GM12878 (cell line): ENCODE data around the gene RGL1. TPM values are rescaled to one million over a fixed set of nuclear protein-coding genes. Genes with fewer than 3 reads are reported as not detected.

Experiments
- ATAC-seq: fragments of 200-7000 bp; cut with Tn5 transposase; 3 replicates; pipeline ENCODE4 v1.9.1; 2020; ENCODE audit warnings: mild to moderate bottlenecking, moderate library complexity
- BruUV-seq: library from RNA; stranded (reverse); fragments of 400-500 nt; replicated peaks from 2 replicates; lab custom pipeline; 2021; lab: Mats Ljungman, UMichigan
- CTCF ChIA-PET: fragments of 300-600 bp; sonication (Branson Sonifier 250); formaldehyde crosslinking; extraction: SDS; loops from one replicate; lab custom pipeline; 2021; ENCODE audit warnings: inconsistent platforms; lab: Yijun Ruan, JAX
- POLR2A ChIA-PET: fragments of 350-600 bp; formaldehyde crosslinking; extraction: SDS; loops from one replicate; lab custom pipeline; 2021; ENCODE audit warnings: inconsistent platforms; lab: Charles Lee
- RAD21 ChIA-PET: fragments of 300-600 bp; sonication (Branson Sonifier 250); formaldehyde crosslinking; loops from one replicate; lab custom pipeline; 2023; ENCODE audit warnings: antibody characterized with exemption; ENCODE audit not compliant: unreplicated experiment; lab: Charles Lee
- SMC1A ChIA-PET: fragments of 300-600 bp; sonication (Branson Sonifier 250); formaldehyde crosslinking; loops from one replicate; lab custom pipeline; 2023; ENCODE audit not compliant: unreplicated experiment, uncharacterized antibody; lab: Charles Lee
- DNase-seq: peaks from one replicate; pipeline ENCODE4 v3.0.0-alpha.2; 2011; ENCODE audit warnings: low read depth, low spot score
- FAIRE-seq: peaks from 3 replicates; lab custom pipeline; 2011; peaks lifted over from hg19 to GRCh38; lab: Jason Lieb, UNC
- H2AFZ ChIP-seq: 2 replicates; pipeline ENCODE4 v1.6.0; 2011; ENCODE audit warnings: low read depth, low read length, control low read depth; ENCODE audit not compliant: control insufficient read depth
- H3K27ac ChIP-seq: 2 replicates; pipeline ENCODE4 v1.5.1; 2011; ENCODE audit warnings: control low read depth; ENCODE audit not compliant: control insufficient read depth, insufficient read depth
- H3K27me3 ChIP-seq, 2 experiments: replicated peaks in 1 of 2; 2 replicates each; pipeline versions ENCODE4 v1.6.0 to v1.6.1; 2011; ENCODE audit warnings: low read length in 1 of 2; ENCODE audit not compliant: control insufficient read depth in 2 of 2, insufficient read depth in 2 of 2
- H3K36me3 ChIP-seq, 2 experiments: 2 replicates each; pipeline ENCODE4 v1.5.1; 2011; ENCODE audit warnings: low read length in 1 of 2; ENCODE audit not compliant: control insufficient read depth in 2 of 2, insufficient read depth in 2 of 2
- H3K4me1 ChIP-seq: 2 replicates; pipeline ENCODE4 v1.6.1; 2011; ENCODE audit warnings: mild to moderate bottlenecking, low read length, moderate library complexity, mixed read lengths; ENCODE audit not compliant: control insufficient read depth, insufficient read depth
- H3K4me2 ChIP-seq: 2 replicates; pipeline ENCODE4 v1.6.0; 2011; ENCODE audit warnings: control low read depth; ENCODE audit not compliant: control insufficient read depth, insufficient read depth
- H3K4me3 ChIP-seq: fragments of 200-600 bp; sonication (generic); 2 replicates; pipeline ENCODE4 v1.5.1; 2016
- H3K79me2 ChIP-seq: 2 replicates; pipeline ENCODE4 v1.6.0; 2011; ENCODE audit warnings: low read length; ENCODE audit not compliant: control insufficient read depth, insufficient read depth
- H3K9ac ChIP-seq: 2 replicates; pipeline ENCODE4 v1.8.0; 2011; ENCODE audit warnings: low read length, control low read depth, mixed read lengths; ENCODE audit not compliant: control insufficient read depth, insufficient read depth
- H3K9me3 ChIP-seq: replicated peaks from 3 replicates; pipeline ENCODE4 v1.5.1; 2011; ENCODE audit warnings: mild to moderate bottlenecking, low read length; ENCODE audit not compliant: control insufficient read depth, insufficient read depth
- H4K20me1 ChIP-seq: 2 replicates; pipeline ENCODE4 v1.6.0; 2011; ENCODE audit not compliant: control insufficient read depth, insufficient read depth
- BCL3 ChIP-seq: IDR thresholded peaks from 2 replicates; pipeline ENCODE4 v1.6.1; 2011; ENCODE audit warnings: borderline replicate concordance, low read depth, mild to moderate bottlenecking, moderate library complexity, low read length; ENCODE audit not compliant: insufficient read depth, poor library complexity, severe bottlenecking
- NFIC ChIP-seq: IDR thresholded peaks from 2 replicates; pipeline ENCODE4 v1.6.1; 2012; ENCODE audit warnings: low read depth, mild to moderate bottlenecking, inconsistent platforms, low read length, moderate library complexity
- RAD21 ChIP-seq: IDR thresholded peaks from 2 replicates; pipeline ENCODE4 v1.6.1; 2011; ENCODE audit warnings: mild to moderate bottlenecking, low read depth, low read length, moderate library complexity; ENCODE audit not compliant: insufficient read depth
- RELA ChIP-seq: fragments of 450-650 bp; IDR thresholded peaks from 2 replicates; pipeline ENCODE4 v1.8.0; 2014; ENCODE audit warnings: borderline replicate concordance; ENCODE audit not compliant: partially characterized antibody
- SPI1 ChIP-seq: IDR thresholded peaks from 2 replicates; pipeline ENCODE4 v1.6.1; 2011; ENCODE audit warnings: low read depth, mild to moderate bottlenecking, low read length, moderate library complexity, borderline replicate concordance; ENCODE audit not compliant: insufficient read depth
- SREBF1 ChIP-seq: IDR thresholded peaks from 2 replicates; pipeline ENCODE4 v1.6.1; 2012; ENCODE audit warnings: mild to moderate bottlenecking, low read length
- USF2 ChIP-seq: IDR thresholded peaks from 2 replicates; pipeline ENCODE4 v1.6.1; 2011; ENCODE audit warnings: low read depth, low read length, improper control_type of control experiment, borderline replicate concordance
- ZBTB33 ChIP-seq: fragments of 450-650 bp; IDR thresholded peaks from 2 replicates; pipeline ENCODE4 v1.6.1; 2017; ENCODE audit warnings: mild to moderate bottlenecking
- WGBS: methylation state at CpG from one replicate; pipeline ENCODE4 v1.1.6; 2016; ENCODE audit warnings: low lambda C conversion rate; ENCODE audit not compliant: insufficient replicate concordance, insufficient coverage; ENCODE audit errors: missing lambda C conversion rate; 5-methylcytosine and 5-hydroxymethylcytosine counted together
- in situ Hi-C: fragments of 300-500 bp; cut with MboI; formaldehyde crosslinking; loops from 9 replicates; pipeline ENCODE4 v1.14.3; 2018; ENCODE audit warnings: mixed read lengths
- intact Hi-C: fragments of 100-400 bp; cut with micrococcal nuclease; formaldehyde crosslinking; loops from one replicate; pipeline ENCODE4 v1.14.2; 2022; ENCODE audit not compliant: unreplicated experiment
- polyA plus RNA-seq, 11 experiments: library from polyadenylated mRNA; depleted of rRNA in 4 of 11; unstranded in 6 of 11; stranded (reverse) in 5 of 11; fragments of >200 nt; fragmentation: Nextera tagmentation in 4 of 11; fragmentation: Illumina TruSeq in 1 of 11; extraction: Ambion mirVana in 4 of 11; extraction: Trizol in 1 of 11; gene quantifications; 1 replicate in 1 of 11; 2 replicates in 10 of 11; pipeline versions ENCODE4 v1.2.1 to v1.2.3, GENCODE V29; 2011 to 2016; ENCODE audit warnings: inconsistent platforms in 2 of 11, missing spikeins in 2 of 11, low read depth in 1 of 11
- total RNA-seq, 4 experiments: library from RNA; depleted of rRNA in 3 of 4; stranded (reverse); fragments of >200 nt in 3 of 4; fragmentation: Illumina TruSeq in 1 of 4; extraction: Trizol in 1 of 4; gene quantifications; 2 replicates each; pipeline versions ENCODE4 v1.2.1 to v1.2.3, GENCODE V29; 2013 to 2021
- TF ChIP-seq, protein P1 (sequence below): fragments of 450-650 bp; IDR thresholded peaks from 2 replicates; pipeline ENCODE4 v1.6.1; 2016; ENCODE audit warnings: mild to moderate bottlenecking
- TF ChIP-seq, protein P2 (sequence below): IDR thresholded peaks from 2 replicates; pipeline ENCODE4 v1.6.1; 2011; ENCODE audit warnings: borderline replicate concordance, low read depth, mild to moderate bottlenecking, moderate library complexity, mixed read lengths, low read length; ENCODE audit not compliant: insufficient read depth; ENCODE audit errors: extremely low read length

Gene RGL1
- total and polyA plus RNA-seq, 10 of the 15 experiments (the other 5 are each of a cell fraction or from before 2014, with no cell fraction given), result 8.1 to 25.0 (median 19.0) TPM

GRCh38 chr1:183936791-183937190 lies 131.9 kb downstream of the RGL1 start:
- Histone ChIP-seq H3K4me1 (no peaks in the 10 kb centered on the region), H2AFZ (no peak overlapping the region), H3K4me2 (no peak overlapping the region), H3K4me3 (no peak overlapping the region), H3K27ac (no peak overlapping the region), H3K79me2 (no peaks in the 10 kb centered on the region), H4K20me1 (no peaks in the 10 kb centered on the region), H3K27me3 (no peaks in the 10 kb centered on the region), H3K9me3 (no peaks in the 10 kb centered on the region), H3K9ac (no peak overlapping the region), H3K36me3 (no peaks in the 10 kb centered on the region)
- POLR2A ChIA-PET, result interaction anchor here (1.7 kb wide), 1 partner anchor 19 kb away, joined by 4 read pairs; no protein-coding TSS in a partner anchor
- CTCF ChIA-PET, result interaction anchor here (1.3 kb wide), 1 partner anchor 21 kb away, joined by 5 read pairs; no protein-coding TSS in a partner anchor
- intact Hi-C loops, result no loop called here
- FAIRE-seq, result no peak
- no peak for DNase-seq
- BruUV-seq, result no TSS peak
- SMC1A ChIA-PET, result interaction anchor here (1.2 kb wide), 1 partner anchor 18 kb away, joined by 3 read pairs; no protein-coding TSS in a partner anchor
- TF ChIP-seq, protein P1, sequence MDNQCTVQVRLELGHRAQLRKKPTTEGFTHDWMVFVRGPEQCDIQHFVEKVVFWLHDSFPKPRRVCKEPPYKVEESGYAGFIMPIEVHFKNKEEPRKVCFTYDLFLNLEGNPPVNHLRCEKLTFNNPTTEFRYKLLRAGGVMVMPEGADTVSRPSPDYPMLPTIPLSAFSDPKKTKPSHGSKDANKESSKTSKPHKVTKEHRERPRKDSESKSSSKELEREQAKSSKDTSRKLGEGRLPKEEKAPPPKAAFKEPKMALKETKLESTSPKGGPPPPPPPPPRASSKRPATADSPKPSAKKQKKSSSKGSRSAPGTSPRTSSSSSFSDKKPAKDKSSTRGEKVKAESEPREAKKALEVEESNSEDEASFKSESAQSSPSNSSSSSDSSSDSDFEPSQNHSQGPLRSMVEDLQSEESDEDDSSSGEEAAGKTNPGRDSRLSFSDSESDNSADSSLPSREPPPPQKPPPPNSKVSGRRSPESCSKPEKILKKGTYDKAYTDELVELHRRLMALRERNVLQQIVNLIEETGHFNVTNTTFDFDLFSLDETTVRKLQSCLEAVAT, result no peak
- TF ChIP-seq RAD21, result no peak
- TF ChIP-seq RELA, result no peak
- TF ChIP-seq SPI1, result no peak
- no peak for TF ChIP-seq ZBTB33
- TF ChIP-seq, protein P2, sequence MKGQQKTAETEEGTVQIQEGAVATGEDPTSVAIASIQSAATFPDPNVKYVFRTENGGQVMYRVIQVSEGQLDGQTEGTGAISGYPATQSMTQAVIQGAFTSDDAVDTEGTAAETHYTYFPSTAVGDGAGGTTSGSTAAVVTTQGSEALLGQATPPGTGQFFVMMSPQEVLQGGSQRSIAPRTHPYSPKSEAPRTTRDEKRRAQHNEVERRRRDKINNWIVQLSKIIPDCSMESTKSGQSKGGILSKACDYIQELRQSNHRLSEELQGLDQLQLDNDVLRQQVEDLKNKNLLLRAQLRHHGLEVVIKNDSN, result no peak
- no peak for TF ChIP-seq USF2
- TF ChIP-seq NFIC, result no peak
- TF ChIP-seq SREBF1, result no peak
- TF ChIP-seq BCL3, result no peak
- no peak for ATAC-seq
- 72% methylated on average over 7 of the region's 7 CpGs for WGBS
- in situ Hi-C loops, result no loop called here
- RAD21 ChIA-PET, result interaction anchor here (1.3 kb wide), 1 partner anchor 81 kb away, joined by 3 read pairs; no protein-coding TSS in a partner anchor
